ENCODE results near the gene OSBPL8. TPM values are rescaled to one million over a fixed set of nuclear protein-coding genes. Genes with fewer than 3 reads are reported as not detected.

OSBPL8 gene
- total RNA-seq, 1 experiment from 2014 or later = 81.7 TPM

DNA sequence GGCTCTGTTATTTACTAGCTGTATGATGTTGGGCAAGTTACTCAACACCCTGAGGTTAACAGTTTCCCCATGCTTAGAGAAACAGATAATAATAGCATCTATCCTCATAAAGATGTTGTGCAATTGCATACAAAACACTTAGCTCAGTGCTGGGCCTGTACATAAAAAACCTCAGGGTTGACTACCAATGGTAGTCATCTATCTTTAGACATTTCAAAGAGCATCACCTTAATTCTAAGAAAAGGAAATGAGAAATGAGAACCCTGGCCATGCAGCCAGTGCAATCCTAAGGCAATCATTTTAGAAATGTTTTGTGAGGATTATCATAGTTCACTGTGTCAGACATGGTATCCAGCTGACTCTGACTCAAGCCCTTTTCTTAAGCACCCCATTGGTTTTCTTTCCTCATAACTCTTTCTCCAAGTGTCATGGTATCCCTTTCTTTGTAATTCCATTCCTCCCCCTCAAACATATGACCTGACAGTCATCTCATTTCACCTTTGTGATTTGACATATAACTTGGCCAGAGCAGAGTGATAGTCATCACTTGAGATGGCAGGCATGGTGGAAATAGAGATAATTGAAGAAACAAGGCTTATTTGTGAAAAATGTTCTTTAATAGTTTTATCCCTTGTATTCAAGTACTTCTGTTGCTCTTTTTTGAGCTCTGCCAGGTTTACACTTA lies 29.5 kb upstream of the OSBPL8 start:
- no peaks in the 10 kb centered on the region for H3K36me3 Mint-ChIP-seq
- TF ChIP-seq SOX15 (CRISPR knock-in tag; IDR thresholded peaks at IDR 0.05) (no peak), GABPB1 (CRISPR knock-in tag; IDR thresholded peaks at IDR 0.05) (no peak), ZNF423 (CRISPR knock-in tag; IDR thresholded peaks at IDR 0.05) (no peak), CBFB (CRISPR knock-in tag; IDR thresholded peaks at IDR 0.05; ENCODE audit: low read depth) (no peak), ETV6 (CRISPR knock-in tag; IDR thresholded peaks at IDR 0.05) (no peak), ZNF219 (CRISPR knock-in tag; IDR thresholded peaks at IDR 0.05; ENCODE audit: borderline replicate concordance) (no peak), ELF4 (CRISPR knock-in tag; IDR thresholded peaks at IDR 0.05; ENCODE audit: low read depth) (no peak), RELA (CRISPR knock-in tag; IDR thresholded peaks at IDR 0.05; ENCODE audit: borderline replicate concordance) (no peak), OVOL2 (CRISPR knock-in tag; IDR thresholded peaks at IDR 0.05; ENCODE audit: borderline replicate concordance) (no peak), RORB (CRISPR knock-in tag; IDR thresholded peaks at IDR 0.05) (no peak), NR1H2 (CRISPR knock-in tag; IDR thresholded peaks at IDR 0.05) (no peak)
- TF ChIP-seq, protein P1, sequence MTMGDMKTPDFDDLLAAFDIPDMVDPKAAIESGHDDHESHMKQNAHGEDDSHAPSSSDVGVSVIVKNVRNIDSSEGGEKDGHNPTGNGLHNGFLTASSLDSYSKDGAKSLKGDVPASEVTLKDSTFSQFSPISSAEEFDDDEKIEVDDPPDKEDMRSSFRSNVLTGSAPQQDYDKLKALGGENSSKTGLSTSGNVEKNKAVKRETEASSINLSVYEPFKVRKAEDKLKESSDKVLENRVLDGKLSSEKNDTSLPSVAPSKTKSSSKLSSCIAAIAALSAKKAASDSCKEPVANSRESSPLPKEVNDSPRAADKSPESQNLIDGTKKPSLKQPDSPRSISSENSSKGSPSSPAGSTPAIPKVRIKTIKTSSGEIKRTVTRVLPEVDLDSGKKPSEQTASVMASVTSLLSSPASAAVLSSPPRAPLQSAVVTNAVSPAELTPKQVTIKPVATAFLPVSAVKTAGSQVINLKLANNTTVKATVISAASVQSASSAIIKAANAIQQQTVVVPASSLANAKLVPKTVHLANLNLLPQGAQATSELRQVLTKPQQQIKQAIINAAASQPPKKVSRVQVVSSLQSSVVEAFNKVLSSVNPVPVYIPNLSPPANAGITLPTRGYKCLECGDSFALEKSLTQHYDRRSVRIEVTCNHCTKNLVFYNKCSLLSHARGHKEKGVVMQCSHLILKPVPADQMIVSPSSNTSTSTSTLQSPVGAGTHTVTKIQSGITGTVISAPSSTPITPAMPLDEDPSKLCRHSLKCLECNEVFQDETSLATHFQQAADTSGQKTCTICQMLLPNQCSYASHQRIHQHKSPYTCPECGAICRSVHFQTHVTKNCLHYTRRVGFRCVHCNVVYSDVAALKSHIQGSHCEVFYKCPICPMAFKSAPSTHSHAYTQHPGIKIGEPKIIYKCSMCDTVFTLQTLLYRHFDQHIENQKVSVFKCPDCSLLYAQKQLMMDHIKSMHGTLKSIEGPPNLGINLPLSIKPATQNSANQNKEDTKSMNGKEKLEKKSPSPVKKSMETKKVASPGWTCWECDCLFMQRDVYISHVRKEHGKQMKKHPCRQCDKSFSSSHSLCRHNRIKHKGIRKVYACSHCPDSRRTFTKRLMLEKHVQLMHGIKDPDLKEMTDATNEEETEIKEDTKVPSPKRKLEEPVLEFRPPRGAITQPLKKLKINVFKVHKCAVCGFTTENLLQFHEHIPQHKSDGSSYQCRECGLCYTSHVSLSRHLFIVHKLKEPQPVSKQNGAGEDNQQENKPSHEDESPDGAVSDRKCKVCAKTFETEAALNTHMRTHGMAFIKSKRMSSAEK (CRISPR knock-in tag; IDR thresholded peaks at IDR 0.05; ENCODE audit: borderline replicate concordance) = no peak
- TF ChIP-seq, protein P2, sequence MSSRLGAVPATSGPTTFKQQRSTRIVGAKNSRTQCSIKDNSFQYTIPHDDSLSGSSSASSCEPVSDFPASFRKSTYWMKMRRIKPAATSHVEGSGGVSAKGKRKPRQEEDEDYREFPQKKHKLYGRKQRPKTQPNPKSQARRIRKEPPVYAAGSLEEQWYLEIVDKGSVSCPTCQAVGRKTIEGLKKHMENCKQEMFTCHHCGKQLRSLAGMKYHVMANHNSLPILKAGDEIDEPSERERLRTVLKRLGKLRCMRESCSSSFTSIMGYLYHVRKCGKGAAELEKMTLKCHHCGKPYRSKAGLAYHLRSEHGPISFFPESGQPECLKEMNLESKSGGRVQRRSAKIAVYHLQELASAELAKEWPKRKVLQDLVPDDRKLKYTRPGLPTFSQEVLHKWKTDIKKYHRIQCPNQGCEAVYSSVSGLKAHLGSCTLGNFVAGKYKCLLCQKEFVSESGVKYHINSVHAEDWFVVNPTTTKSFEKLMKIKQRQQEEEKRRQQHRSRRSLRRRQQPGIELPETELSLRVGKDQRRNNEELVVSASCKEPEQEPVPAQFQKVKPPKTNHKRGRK (CRISPR knock-in tag; IDR thresholded peaks at IDR 0.05; ENCODE audit: borderline replicate concordance) = no peak
- TF ChIP-seq, protein P3, sequence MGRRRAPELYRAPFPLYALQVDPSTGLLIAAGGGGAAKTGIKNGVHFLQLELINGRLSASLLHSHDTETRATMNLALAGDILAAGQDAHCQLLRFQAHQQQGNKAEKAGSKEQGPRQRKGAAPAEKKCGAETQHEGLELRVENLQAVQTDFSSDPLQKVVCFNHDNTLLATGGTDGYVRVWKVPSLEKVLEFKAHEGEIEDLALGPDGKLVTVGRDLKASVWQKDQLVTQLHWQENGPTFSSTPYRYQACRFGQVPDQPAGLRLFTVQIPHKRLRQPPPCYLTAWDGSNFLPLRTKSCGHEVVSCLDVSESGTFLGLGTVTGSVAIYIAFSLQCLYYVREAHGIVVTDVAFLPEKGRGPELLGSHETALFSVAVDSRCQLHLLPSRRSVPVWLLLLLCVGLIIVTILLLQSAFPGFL (CRISPR knock-in tag; IDR thresholded peaks at IDR 0.05; ENCODE audit: borderline replicate concordance) = no peak
- TF ChIP-seq, protein P4, sequence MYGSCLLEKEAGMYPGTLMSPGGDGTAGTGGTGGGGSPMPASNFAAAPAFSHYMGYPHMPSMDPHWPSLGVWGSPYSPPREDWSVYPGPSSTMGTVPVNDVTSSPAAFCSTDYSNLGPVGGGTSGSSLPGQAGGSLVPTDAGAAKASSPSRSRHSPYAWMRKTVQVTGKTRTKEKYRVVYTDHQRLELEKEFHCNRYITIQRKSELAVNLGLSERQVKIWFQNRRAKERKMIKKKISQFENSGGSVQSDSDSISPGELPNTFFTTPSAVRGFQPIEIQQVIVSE (CRISPR knock-in tag; IDR thresholded peaks at IDR 0.05; ENCODE audit: borderline replicate concordance) = no peak
- TF ChIP-seq, protein P5, sequence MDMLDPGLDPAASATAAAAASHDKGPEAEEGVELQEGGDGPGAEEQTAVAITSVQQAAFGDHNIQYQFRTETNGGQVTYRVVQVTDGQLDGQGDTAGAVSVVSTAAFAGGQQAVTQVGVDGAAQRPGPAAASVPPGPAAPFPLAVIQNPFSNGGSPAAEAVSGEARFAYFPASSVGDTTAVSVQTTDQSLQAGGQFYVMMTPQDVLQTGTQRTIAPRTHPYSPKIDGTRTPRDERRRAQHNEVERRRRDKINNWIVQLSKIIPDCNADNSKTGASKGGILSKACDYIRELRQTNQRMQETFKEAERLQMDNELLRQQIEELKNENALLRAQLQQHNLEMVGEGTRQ (CRISPR knock-in tag; IDR thresholded peaks at IDR 0.05) = no peak
- TF ChIP-seq, protein P6, sequence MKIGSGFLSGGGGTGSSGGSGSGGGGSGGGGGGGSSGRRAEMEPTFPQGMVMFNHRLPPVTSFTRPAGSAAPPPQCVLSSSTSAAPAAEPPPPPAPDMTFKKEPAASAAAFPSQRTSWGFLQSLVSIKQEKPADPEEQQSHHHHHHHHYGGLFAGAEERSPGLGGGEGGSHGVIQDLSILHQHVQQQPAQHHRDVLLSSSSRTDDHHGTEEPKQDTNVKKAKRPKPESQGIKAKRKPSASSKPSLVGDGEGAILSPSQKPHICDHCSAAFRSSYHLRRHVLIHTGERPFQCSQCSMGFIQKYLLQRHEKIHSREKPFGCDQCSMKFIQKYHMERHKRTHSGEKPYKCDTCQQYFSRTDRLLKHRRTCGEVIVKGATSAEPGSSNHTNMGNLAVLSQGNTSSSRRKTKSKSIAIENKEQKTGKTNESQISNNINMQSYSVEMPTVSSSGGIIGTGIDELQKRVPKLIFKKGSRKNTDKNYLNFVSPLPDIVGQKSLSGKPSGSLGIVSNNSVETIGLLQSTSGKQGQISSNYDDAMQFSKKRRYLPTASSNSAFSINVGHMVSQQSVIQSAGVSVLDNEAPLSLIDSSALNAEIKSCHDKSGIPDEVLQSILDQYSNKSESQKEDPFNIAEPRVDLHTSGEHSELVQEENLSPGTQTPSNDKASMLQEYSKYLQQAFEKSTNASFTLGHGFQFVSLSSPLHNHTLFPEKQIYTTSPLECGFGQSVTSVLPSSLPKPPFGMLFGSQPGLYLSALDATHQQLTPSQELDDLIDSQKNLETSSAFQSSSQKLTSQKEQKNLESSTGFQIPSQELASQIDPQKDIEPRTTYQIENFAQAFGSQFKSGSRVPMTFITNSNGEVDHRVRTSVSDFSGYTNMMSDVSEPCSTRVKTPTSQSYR (CRISPR knock-in tag; IDR thresholded peaks at IDR 0.05) = no peak
- TF ChIP-seq, protein P7, sequence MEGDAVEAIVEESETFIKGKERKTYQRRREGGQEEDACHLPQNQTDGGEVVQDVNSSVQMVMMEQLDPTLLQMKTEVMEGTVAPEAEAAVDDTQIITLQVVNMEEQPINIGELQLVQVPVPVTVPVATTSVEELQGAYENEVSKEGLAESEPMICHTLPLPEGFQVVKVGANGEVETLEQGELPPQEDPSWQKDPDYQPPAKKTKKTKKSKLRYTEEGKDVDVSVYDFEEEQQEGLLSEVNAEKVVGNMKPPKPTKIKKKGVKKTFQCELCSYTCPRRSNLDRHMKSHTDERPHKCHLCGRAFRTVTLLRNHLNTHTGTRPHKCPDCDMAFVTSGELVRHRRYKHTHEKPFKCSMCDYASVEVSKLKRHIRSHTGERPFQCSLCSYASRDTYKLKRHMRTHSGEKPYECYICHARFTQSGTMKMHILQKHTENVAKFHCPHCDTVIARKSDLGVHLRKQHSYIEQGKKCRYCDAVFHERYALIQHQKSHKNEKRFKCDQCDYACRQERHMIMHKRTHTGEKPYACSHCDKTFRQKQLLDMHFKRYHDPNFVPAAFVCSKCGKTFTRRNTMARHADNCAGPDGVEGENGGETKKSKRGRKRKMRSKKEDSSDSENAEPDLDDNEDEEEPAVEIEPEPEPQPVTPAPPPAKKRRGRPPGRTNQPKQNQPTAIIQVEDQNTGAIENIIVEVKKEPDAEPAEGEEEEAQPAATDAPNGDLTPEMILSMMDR (IDR thresholded peaks at IDR 0.05) = no peak
- no peaks in the 10 kb centered on the region for H3K27me3 Mint-ChIP-seq (ENCODE audit: low read depth)
- ChIA-PET POLR2A (no interaction called here), CTCF (interaction anchor here (0.6 kb wide), 1 partner anchor 12 kb away, joined by 3 read pairs; no protein-coding TSS in a partner anchor)
- DNase-seq (ENCODE audit: low spot score) (no peak), ATAC-seq (no peak)
- no peak overlapping the region for H3K27ac Mint-ChIP-seq
- no peaks in the 10 kb centered on the region for H3K4me1 Mint-ChIP-seq
- H3K9me3 Mint-ChIP-seq = peaks cover 14% of the 10 kb centered on the region
- H3K4me3 Mint-ChIP-seq = no peak overlapping the region

All from WTC11 (cell line).